ENCODE measurements around the gene PATE3.

DNA sequence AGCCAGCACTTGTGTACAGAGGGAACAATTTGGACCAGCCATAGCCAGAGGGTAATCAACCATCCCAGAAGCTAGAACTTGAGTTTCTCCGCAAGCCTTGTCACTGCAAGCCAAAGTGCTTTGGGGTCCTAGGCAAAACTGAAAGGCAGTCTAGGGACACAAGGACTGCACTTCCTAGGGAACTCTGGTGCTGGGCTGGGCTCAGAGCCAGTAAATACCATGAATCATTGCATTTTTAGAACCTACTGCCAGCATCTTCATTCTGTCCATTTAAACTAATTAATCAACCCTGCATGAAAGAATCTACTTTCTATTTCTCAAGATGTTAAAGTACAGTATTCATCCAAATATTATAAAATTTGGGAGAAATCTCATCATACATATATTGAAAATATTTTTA is 20.0 kb downstream of the PATE3 start:
- TF ChIP-seq, protein P1, sequence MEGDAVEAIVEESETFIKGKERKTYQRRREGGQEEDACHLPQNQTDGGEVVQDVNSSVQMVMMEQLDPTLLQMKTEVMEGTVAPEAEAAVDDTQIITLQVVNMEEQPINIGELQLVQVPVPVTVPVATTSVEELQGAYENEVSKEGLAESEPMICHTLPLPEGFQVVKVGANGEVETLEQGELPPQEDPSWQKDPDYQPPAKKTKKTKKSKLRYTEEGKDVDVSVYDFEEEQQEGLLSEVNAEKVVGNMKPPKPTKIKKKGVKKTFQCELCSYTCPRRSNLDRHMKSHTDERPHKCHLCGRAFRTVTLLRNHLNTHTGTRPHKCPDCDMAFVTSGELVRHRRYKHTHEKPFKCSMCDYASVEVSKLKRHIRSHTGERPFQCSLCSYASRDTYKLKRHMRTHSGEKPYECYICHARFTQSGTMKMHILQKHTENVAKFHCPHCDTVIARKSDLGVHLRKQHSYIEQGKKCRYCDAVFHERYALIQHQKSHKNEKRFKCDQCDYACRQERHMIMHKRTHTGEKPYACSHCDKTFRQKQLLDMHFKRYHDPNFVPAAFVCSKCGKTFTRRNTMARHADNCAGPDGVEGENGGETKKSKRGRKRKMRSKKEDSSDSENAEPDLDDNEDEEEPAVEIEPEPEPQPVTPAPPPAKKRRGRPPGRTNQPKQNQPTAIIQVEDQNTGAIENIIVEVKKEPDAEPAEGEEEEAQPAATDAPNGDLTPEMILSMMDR (IDR thresholded peaks at IDR 0.05; ENCODE audit: low read length): no peak
- TF ChIP-seq EZH2phosphoT487 (IDR thresholded peaks at IDR 0.05; ENCODE audit: low read length) (no peak), EZH2 (optimal IDR thresholded peaks at IDR 0.05; ENCODE audit: low read depth, low read length) (no peak)
